ENCODE data around the gene GPATCH4. TPM values are rescaled to one million over a fixed set of nuclear protein-coding genes. Genes with fewer than 3 reads are reported as not detected.

Gene GPATCH4
- total RNA-seq, 1 experiment from 2014 or later = 44.4 TPM

DNA sequence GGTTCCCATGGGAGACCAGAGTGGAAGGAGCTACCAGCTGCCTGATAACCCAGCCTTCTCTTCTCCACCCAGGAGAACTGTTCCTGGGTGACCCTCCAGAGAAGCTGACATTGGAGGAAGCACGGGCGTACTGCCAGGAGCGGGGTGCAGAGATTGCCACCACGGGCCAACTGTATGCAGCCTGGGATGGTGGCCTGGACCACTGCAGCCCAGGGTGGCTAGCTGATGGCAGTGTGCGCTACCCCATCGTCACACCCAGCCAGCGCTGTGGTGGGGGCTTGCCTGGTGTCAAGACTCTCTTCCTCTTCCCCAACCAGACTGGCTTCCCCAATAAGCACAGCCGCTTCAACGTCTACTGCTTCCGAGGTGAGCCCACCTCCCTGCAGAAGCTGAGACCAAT, 47.2 kb upstream of the GPATCH4 start:
- ChIA-PET CTCF (interaction anchor here (0.7 to 1.5 kb wide), 2 partner anchors 22 to 43 kb away, joined by 4 to 5 read pairs; no protein-coding TSS in a partner anchor), POLR2A (no interaction called here)
- BruUV-seq (replicated peaks) = no TSS peak
- in situ Hi-C loops (cut with HindIII; ENCODE audit: low pct_unique_long_range_greater_than_20kb, low sequenced_read_pairs) = no loop called here
- Histone ChIP-seq H3K36me3 (ENCODE audit: control insufficient read depth, insufficient read depth, low read length) (no peaks in the 10 kb centered on the region), H3K27me3 (ENCODE audit: control insufficient read depth, insufficient read depth, low read length) (no peaks in the 10 kb centered on the region), H3K27ac (ENCODE audit: low read length) (no peak overlapping the region), H3K4me1 (ENCODE audit: control insufficient read depth, insufficient read depth, low read length) (no peaks in the 10 kb centered on the region), H3K4me3 (ENCODE audit: low read depth in 2 of 2, low read length in 2 of 2) (no peak overlapping the region), H3K9me3 (ENCODE audit: control insufficient read depth, insufficient read depth, low read depth, low read length) (no peaks in the 10 kb centered on the region)
- DNase-seq (ENCODE audit: low read depth, low spot score) = no peak
- TF ChIP-seq POLR2AphosphoS5 (IDR thresholded peaks at IDR 0.05; ENCODE audit: low read depth, low read length) (no peak), SIN3A (IDR thresholded peaks at IDR 0.05; ENCODE audit: borderline replicate concordance, insufficient read depth, low read depth, low read length) (no peak), TCF7L2 (IDR thresholded peaks at IDR 0.05; ENCODE audit: low read depth, low read length) (no peak)
- TF ChIP-seq, protein P1, sequence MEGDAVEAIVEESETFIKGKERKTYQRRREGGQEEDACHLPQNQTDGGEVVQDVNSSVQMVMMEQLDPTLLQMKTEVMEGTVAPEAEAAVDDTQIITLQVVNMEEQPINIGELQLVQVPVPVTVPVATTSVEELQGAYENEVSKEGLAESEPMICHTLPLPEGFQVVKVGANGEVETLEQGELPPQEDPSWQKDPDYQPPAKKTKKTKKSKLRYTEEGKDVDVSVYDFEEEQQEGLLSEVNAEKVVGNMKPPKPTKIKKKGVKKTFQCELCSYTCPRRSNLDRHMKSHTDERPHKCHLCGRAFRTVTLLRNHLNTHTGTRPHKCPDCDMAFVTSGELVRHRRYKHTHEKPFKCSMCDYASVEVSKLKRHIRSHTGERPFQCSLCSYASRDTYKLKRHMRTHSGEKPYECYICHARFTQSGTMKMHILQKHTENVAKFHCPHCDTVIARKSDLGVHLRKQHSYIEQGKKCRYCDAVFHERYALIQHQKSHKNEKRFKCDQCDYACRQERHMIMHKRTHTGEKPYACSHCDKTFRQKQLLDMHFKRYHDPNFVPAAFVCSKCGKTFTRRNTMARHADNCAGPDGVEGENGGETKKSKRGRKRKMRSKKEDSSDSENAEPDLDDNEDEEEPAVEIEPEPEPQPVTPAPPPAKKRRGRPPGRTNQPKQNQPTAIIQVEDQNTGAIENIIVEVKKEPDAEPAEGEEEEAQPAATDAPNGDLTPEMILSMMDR (IDR thresholded peaks at IDR 0.05) = no peak
- TF ChIP-seq, protein P2, sequence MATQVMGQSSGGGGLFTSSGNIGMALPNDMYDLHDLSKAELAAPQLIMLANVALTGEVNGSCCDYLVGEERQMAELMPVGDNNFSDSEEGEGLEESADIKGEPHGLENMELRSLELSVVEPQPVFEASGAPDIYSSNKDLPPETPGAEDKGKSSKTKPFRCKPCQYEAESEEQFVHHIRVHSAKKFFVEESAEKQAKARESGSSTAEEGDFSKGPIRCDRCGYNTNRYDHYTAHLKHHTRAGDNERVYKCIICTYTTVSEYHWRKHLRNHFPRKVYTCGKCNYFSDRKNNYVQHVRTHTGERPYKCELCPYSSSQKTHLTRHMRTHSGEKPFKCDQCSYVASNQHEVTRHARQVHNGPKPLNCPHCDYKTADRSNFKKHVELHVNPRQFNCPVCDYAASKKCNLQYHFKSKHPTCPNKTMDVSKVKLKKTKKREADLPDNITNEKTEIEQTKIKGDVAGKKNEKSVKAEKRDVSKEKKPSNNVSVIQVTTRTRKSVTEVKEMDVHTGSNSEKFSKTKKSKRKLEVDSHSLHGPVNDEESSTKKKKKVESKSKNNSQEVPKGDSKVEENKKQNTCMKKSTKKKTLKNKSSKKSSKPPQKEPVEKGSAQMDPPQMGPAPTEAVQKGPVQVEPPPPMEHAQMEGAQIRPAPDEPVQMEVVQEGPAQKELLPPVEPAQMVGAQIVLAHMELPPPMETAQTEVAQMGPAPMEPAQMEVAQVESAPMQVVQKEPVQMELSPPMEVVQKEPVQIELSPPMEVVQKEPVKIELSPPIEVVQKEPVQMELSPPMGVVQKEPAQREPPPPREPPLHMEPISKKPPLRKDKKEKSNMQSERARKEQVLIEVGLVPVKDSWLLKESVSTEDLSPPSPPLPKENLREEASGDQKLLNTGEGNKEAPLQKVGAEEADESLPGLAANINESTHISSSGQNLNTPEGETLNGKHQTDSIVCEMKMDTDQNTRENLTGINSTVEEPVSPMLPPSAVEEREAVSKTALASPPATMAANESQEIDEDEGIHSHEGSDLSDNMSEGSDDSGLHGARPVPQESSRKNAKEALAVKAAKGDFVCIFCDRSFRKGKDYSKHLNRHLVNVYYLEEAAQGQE (IDR thresholded peaks at IDR 0.05; ENCODE audit: insufficient read depth in 1 of 2, low read depth in 2 of 2, low read length in 1 of 2) = no peak
- intact Hi-C loops (cut with micrococcal nuclease; ENCODE audit: unreplicated experiment) = no loop called here
- ATAC-seq = no peak

DNA sequence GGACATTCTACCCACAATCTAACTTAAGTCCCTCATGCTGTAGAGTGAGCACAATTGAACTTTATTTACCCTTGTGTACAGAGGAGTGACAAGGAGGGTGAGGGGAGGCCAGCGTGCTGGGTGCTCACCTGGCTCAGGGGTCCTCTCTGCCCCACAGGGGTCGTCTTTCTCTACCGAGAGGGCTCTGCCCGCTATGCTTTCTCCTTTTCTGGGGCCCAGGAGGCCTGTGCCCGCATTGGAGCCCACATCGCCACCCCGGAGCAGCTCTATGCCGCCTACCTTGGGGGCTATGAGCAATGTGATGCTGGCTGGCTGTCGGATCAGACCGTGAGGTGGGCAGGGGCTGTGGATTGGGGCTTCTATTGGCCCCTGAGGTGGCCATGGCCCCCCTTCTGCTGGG, 46.1 kb upstream of the GPATCH4 start:
- CTCF ChIA-PET = no interaction called here
- H3K27me3 ChIP-seq (ENCODE audit: control insufficient read depth, insufficient read depth, low read length) = no peaks in the 10 kb centered on the region
- BruUV-seq (replicated peaks) = no TSS peak

More for the DNA sequence above, 46.1 kb upstream of the GPATCH4 start:
- Histone ChIP-seq H3K27ac (ENCODE audit: low read length) (no peak overlapping the region), H3K4me3 (ENCODE audit: low read depth in 2 of 2, low read length in 2 of 2) (no peak overlapping the region), H3K4me1 (ENCODE audit: control insufficient read depth, insufficient read depth, low read length) (no peaks in the 10 kb centered on the region), H3K36me3 (ENCODE audit: control insufficient read depth, insufficient read depth, low read length) (no peaks in the 10 kb centered on the region), H3K9me3 (ENCODE audit: control insufficient read depth, insufficient read depth, low read depth, low read length) (no peaks in the 10 kb centered on the region)
- DNase-seq (ENCODE audit: low read depth, low spot score) (no peak), ATAC-seq (no peak)
- intact Hi-C loops (cut with micrococcal nuclease; ENCODE audit: unreplicated experiment) (no loop called here), in situ Hi-C loops (cut with HindIII; ENCODE audit: low pct_unique_long_range_greater_than_20kb, low sequenced_read_pairs) (no loop called here)
- POLR2A ChIA-PET = no interaction called here
- TF ChIP-seq, protein P1 (IDR thresholded peaks at IDR 0.05) = no peak
- TF ChIP-seq TCF7L2 (IDR thresholded peaks at IDR 0.05; ENCODE audit: low read depth, low read length) = no peak
- TF ChIP-seq, protein P2 (IDR thresholded peaks at IDR 0.05; ENCODE audit: insufficient read depth in 1 of 2, low read depth in 2 of 2, low read length in 1 of 2) = no peak
- no peak for TF ChIP-seq POLR2AphosphoS5 (IDR thresholded peaks at IDR 0.05; ENCODE audit: low read depth, low read length)

Measured in Panc1 (cell line).